GM21447 (cell line): ENCODE measurements around the gene BBX.
"Not testable (repeated sequence)": the region's sequence is repeated elsewhere in the genome, so short reads cannot be mapped to it uniquely, and the experiment has no call there.

Experiments used
- ATAC-seq: cut with Tn5 transposase; IDR thresholded peaks from one replicate; pipeline ENCODE4 v1.9.1; 2021; ENCODE audit not compliant: unreplicated experiment

BBX gene

GRCh38 chr3:107833043-107833442, 310.3 kb downstream of the BBX start:
- no peak for ATAC-seq

GRCh38 chr3:107833722-107834416, 311.1 kb downstream of the BBX start:
- no peak for ATAC-seq

- not testable (repeated sequence) for ATAC-seq
Measured at GRCh38 chr3:107835001-107835400, 312.2 kb downstream of the BBX start.

GRCh38 chr3:107837895-107838612, 315.3 kb downstream of the BBX start:
- no peak for ATAC-seq

GRCh38 chr3:107841831-107842230, 319.1 kb downstream of the BBX start:
- ATAC-seq: no peak

GRCh38 chr3:107842940-107843339, 320.2 kb downstream of the BBX start:
- no peak for ATAC-seq

- no peak for ATAC-seq
Measured at GRCh38 chr3:107845380-107846278, 322.9 kb downstream of the BBX start.

- no peak for ATAC-seq
Measured at GRCh38 chr3:107846279-107846852, 323.6 kb downstream of the BBX start.

GRCh38 chr3:107847791-107848190, 325.0 kb downstream of the BBX start:
- ATAC-seq: no peak

- ATAC-seq: no peak
Measured at GRCh38 chr3:107848351-107848915, 325.7 kb downstream of the BBX start.

- ATAC-seq: no peak
Measured at GRCh38 chr3:107850681-107851080, 327.9 kb downstream of the BBX start.

- no peak for ATAC-seq
Measured at GRCh38 chr3:107853821-107854220, 331.1 kb downstream of the BBX start.

GRCh38 chr3:107854733-107855132, 332.0 kb downstream of the BBX start:
- no peak for ATAC-seq

- no peak for ATAC-seq
Measured at GRCh38 chr3:107855710-107856109, 332.9 kb downstream of the BBX start.

- no peak for ATAC-seq
Measured at GRCh38 chr3:107857854-107858253, 335.1 kb downstream of the BBX start.

- ATAC-seq: no peak
Measured at GRCh38 chr3:107858876-107859275, 336.1 kb downstream of the BBX start.
